Measurements from ENCODE around the gene ANXA1. TPM values are rescaled to one million over a fixed set of nuclear protein-coding genes. Genes with fewer than 3 reads are reported as not detected.

Gene ANXA1
- total and polyA plus RNA-seq, 10 donors: 45.5 to 123 (median 73.3) TPM

DNA sequence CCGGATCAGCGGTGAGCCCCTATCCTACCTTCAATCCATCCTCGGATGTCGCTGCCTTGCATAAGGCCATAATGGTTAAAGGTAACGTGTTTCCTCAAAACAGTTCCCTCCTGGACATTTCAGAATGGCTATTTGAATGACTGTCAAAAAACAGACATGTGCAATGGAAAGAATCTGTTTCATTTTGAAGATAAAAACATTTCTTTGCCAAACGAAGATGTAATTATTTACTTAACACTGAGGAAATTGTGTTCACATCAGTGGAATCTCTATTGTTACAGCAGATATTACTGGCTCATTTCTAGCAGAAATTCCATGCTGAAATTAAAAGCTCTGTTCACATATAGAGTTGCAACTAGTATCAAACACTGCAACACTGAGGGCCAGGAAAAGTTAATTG is 7.1 kb downstream of the ANXA1 start:
- H3K4me3 ChIP-seq: no peak overlapping the region
- TF ChIP-seq POLR2AphosphoS5 (IDR thresholded peaks at IDR 0.05) (no peak), POLR2A (IDR thresholded peaks at IDR 0.05) (no peak)
- TF ChIP-seq, protein P1, sequence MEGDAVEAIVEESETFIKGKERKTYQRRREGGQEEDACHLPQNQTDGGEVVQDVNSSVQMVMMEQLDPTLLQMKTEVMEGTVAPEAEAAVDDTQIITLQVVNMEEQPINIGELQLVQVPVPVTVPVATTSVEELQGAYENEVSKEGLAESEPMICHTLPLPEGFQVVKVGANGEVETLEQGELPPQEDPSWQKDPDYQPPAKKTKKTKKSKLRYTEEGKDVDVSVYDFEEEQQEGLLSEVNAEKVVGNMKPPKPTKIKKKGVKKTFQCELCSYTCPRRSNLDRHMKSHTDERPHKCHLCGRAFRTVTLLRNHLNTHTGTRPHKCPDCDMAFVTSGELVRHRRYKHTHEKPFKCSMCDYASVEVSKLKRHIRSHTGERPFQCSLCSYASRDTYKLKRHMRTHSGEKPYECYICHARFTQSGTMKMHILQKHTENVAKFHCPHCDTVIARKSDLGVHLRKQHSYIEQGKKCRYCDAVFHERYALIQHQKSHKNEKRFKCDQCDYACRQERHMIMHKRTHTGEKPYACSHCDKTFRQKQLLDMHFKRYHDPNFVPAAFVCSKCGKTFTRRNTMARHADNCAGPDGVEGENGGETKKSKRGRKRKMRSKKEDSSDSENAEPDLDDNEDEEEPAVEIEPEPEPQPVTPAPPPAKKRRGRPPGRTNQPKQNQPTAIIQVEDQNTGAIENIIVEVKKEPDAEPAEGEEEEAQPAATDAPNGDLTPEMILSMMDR (IDR thresholded peaks at IDR 0.05 in 8 of 11, conservative IDR thresholded peaks at IDR 0.05 in 3 of 11): no peak
- H3K9me3 ChIP-seq: no peaks in the 10 kb centered on the region
- no peak overlapping the region for H3K27ac ChIP-seq
- 77 to 93% (median 87%) methylated on average over 6 of the region's 6 CpGs for WGBS, 5 donors
- peaks cover 3 to 55% (median 27%) of the 10 kb centered on the region in 6 donors for H3K4me1 ChIP-seq
- no peaks in the 10 kb centered on the region for H3K27me3 ChIP-seq (replicated peaks in 1 of 7)
- intact Hi-C loops (cut with DNase I; ENCODE audit: low total_unique reads): no loop called here
- peaks cover 0 to 56% (median 16%) of the 10 kb centered on the region in 6 donors for H3K36me3 ChIP-seq
- DNase-seq: no peak

DNA sequence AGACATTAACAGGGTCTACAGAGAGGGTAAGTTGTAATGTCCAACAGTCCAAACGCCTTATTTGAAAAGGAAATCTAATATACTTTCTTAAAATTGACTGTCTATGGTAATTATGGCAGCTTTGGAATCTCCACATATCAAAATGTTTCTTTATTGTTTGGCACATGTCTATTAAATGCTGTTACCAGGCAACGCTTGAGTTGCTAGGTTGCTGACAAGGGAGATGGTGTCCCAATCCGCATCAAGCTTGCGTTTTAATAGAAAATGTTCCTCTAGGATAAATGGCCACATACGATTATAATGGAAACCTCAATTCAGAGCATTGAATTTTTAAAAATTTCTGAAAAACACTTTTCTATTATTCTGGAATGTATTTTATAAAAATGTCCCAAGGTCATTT is 9.2 kb downstream of the ANXA1 start:
- H3K36me3 ChIP-seq: peaks cover 0 to 77% (median 18%) of the 10 kb centered on the region in 6 donors
- no peak overlapping the region for H3K27ac ChIP-seq
- H3K4me1 ChIP-seq: peaks cover 0 to 34% (median 10%) of the 10 kb centered on the region in 6 donors
- no peaks in the 10 kb centered on the region for H3K27me3 ChIP-seq (replicated peaks in 1 of 7)
- TF ChIP-seq POLR2A (IDR thresholded peaks at IDR 0.05) (no peak), POLR2AphosphoS5 (IDR thresholded peaks at IDR 0.05) (no peak)
- TF ChIP-seq, protein P1 (IDR thresholded peaks at IDR 0.05 in 8 of 11, conservative IDR thresholded peaks at IDR 0.05 in 3 of 11): no peak
- DNase-seq: no peak
- H3K9me3 ChIP-seq: no peaks in the 10 kb centered on the region
- H3K4me3 ChIP-seq: no peak overlapping the region
- 90 to 95% (median 95%) methylated on average over 5 of the region's 5 CpGs for WGBS, 5 donors
- intact Hi-C loops (cut with DNase I; ENCODE audit: low total_unique reads): no loop called here

DNA sequence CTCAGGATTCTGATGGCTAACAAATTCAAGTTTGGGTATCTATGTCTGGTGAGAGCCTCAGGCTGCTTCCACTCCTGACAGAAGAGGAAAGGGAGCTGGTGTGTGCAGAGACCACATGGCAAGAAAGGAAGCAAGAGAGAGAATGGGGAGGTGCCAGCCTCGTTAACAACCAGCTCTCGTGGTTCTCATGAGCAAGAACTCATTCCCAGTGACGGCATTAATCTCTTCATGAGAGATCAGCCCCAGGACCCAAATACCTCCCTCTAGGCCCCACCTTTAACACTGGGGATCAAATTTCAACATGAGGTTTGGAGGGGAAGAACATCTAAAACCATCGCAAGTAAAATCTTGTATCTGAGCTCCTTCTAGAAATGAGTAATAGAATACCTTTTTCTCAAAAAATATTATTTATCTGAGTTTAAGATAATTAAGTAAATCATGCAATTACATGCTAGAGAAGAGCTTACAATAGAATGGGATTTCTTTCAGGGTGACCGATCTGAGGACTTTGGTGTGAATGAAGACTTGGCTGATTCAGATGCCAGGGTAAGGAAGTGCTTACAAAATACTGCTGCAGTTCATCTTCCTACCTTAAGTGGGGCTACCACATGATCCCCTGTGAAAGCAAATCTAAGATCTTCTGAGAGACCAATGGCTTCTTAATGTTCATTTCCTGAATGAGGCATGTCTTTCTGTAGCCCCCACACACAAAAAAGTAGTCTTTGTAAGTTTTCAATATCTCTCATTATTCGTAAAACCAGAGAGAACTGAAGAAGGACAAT is 11.5 kb downstream of the ANXA1 start:
- WGBS, 5 donors: 67 to 83% (median 78%) methylated on average over 6 of the region's 6 CpGs
- intact Hi-C loops (cut with DNase I; ENCODE audit: low total_unique reads): no loop called here
- no peak overlapping the region for H3K27ac ChIP-seq
- no peak for DNase-seq
- H3K4me3 ChIP-seq: no peak overlapping the region
- H3K36me3 ChIP-seq: peaks cover 0 to 100% (median 19%) of the 10 kb centered on the region in 6 donors
- no peaks in the 10 kb centered on the region for H3K27me3 ChIP-seq (replicated peaks in 1 of 7)
- no peaks in the 10 kb centered on the region for H3K9me3 ChIP-seq
- H3K4me1 ChIP-seq: peaks cover 0 to 22% (median 2%) of the 10 kb centered on the region in 6 donors
- TF ChIP-seq POLR2AphosphoS5 (IDR thresholded peaks at IDR 0.05): no peak
- TF ChIP-seq, protein P1 (IDR thresholded peaks at IDR 0.05 in 8 of 11, conservative IDR thresholded peaks at IDR 0.05 in 3 of 11): no peak
- no peak for TF ChIP-seq POLR2A (IDR thresholded peaks at IDR 0.05)

DNA sequence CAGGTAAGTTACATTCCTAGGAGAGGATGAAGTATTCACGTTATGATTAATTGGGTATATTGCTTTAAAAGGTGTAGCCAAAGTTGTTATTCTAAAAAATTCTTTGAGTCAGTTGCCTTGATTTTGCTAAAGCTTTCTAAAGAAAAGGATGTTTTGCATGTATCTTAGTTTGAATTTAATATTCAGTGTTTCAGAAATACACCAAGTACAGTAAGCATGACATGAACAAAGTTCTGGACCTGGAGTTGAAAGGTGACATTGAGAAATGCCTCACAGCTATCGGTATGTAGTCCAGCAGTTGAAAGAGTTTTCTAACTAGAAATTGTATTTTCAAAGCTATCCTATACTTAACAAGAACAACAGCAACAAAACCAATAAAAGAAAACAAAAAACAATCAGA is 14.2 kb downstream of the ANXA1 start:
- intact Hi-C loops (cut with DNase I; ENCODE audit: low total_unique reads): no loop called here
- H3K4me3 ChIP-seq: no peak overlapping the region
- H3K27ac ChIP-seq: no peak overlapping the region
- no peaks in the 10 kb centered on the region for H3K27me3 ChIP-seq (replicated peaks in 1 of 7)
- H3K36me3 ChIP-seq: peaks cover 0 to 99% (median 23%) of the 10 kb centered on the region in 6 donors
- H3K9me3 ChIP-seq: no peaks in the 10 kb centered on the region
- TF ChIP-seq POLR2AphosphoS5 (IDR thresholded peaks at IDR 0.05) (no peak), POLR2A (IDR thresholded peaks at IDR 0.05) (no peak)
- TF ChIP-seq, protein P1 (IDR thresholded peaks at IDR 0.05 in 8 of 11, conservative IDR thresholded peaks at IDR 0.05 in 3 of 11): no peak
- DNase-seq: no peak
- 87 to 98% (median 94%) methylated on average over 2 of the region's 2 CpGs for WGBS, 5 donors
- peaks cover 0 to 15% (median 0%) of the 10 kb centered on the region in 6 donors for H3K4me1 ChIP-seq
